HG02678 (cell line): ENCODE measurements around the gene DOCK3.
"Not testable (repeated sequence)": the region's sequence is repeated elsewhere in the genome, so short reads cannot be mapped to it uniquely, and the experiment has no call there.

ENCODE experiments used
- ATAC-seq: cut with Tn5 transposase; IDR thresholded peaks from one replicate; pipeline ENCODE4 v1.9.1; 2021; ENCODE audit warnings: mild to moderate bottlenecking, moderate library complexity; ENCODE audit not compliant: unreplicated experiment

DOCK3 gene

DNA sequence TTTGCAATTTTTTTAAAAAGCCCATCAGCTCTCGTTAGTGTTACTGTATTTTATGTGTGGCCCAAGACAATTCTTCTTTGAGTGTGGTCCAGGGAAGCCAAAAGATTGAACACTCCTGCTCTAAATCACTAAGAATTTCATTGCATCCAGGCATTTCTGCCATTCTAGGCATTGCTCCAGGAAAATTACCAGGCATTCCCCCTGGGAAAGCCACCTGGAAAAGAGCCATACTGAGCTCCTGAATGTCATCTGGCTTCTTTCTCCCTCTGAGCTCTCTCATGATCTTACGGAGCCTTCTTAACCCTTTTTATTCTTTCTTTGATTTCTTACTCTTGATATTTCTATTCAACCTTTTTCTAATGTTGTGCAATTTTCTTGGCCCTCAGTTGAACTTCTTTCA, 202.2 kb downstream of the DOCK3 start:
- ATAC-seq: no peak

DNA sequence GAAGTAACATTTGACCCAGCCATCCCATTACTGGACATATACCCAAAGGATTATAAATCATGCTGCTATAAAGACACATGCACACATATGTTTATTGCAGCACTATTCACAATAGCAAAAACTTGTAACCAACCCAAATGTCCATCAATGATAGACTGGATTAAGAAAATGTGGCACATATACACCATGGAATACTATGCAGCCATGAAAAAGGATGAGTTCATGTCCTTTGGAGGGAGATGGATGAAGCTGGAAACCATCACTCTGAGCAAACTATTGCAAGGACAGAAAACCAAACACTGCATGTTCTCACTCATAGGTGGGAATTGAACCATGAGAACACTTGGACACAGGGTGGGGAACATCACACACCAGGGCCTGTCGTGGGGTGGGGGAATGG, 208.0 kb downstream of the DOCK3 start:
- ATAC-seq: not testable (repeated sequence)

DNA sequence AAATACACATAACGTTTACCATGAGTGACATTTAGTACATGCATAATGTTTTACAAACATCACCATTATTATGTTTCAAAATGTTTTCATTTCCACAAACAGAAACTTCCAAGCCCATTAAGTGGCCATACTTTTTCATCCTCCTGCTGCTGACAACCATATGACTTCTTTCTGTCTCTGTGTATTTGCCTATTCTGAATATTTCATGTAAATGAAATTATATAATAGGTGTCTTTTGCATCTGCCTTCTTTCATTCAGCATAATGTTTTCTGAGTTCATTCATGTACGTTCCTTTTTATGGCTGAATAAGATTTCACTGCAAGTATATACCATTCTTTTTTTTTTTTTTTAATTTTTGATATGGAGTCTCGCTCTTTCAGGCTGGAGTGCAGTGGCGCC, 209.0 kb downstream of the DOCK3 start:
- no peak for ATAC-seq

DNA sequence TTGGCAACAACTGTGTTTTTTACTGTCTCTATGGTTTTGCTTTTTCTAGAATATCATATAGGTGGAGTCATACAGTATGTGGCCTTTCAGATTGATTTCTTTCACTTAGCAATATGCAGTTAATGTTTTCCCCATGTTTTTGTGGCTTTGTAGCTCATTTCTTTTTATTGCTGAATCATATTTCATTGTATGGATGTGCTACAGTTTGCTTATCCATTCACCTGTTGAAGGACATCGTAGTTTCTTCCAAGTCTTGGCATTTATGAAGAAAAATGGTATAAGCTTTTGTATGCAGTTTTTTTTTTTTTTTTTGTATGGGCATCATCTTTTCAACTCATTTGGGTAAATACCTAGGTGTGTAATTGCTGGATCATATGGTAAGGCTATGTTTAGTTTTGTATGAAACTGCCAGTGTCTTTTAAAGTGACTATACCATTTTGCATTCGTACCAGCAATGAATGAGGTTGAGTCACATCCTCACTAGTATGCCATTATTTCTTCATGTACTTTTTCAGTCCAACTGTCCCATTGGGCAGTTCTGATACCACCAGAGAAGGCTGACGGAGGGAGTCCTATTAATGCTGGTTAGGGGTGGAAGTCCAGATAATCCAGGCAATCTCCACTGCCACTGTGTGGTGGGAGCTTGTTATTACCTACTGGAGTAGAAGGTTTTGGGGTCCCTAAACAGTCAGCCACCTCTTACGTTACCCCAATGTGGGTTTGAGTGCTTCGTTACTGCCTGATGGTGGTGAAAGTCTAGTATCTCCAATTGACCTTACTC, 210.5 kb downstream of the DOCK3 start:
- ATAC-seq: no peak

DNA sequence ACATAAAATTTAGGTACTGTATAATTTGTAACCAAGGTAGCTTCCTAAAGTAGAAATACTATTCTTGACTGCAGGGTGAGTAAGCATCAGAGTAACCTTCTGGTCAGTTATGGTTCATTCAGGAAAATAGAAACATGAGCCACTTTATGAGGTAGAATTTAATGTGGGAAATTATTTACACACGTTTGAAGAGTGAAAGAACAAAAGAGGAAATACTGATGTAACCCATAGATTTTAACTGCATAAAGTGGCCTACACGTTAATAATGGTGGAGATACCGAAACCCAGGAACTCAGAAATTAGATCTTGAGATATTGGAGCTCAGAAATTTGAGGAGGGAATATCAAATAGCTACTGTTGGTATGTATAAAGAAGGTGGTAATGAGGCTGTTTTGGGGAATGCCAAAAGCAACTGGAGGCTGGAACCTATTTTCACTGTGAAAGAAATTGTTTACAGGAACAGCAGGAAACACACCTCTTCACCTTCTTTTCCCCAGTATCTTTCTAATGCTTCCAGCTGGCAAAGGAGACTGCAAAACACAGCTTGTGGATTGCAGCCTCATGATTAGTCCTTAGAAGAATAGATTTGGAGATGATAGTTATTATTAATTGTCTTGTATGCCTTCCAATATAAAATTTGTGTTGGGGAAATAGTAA, 216.1 kb downstream of the DOCK3 start:
- no peak for ATAC-seq

DNA sequence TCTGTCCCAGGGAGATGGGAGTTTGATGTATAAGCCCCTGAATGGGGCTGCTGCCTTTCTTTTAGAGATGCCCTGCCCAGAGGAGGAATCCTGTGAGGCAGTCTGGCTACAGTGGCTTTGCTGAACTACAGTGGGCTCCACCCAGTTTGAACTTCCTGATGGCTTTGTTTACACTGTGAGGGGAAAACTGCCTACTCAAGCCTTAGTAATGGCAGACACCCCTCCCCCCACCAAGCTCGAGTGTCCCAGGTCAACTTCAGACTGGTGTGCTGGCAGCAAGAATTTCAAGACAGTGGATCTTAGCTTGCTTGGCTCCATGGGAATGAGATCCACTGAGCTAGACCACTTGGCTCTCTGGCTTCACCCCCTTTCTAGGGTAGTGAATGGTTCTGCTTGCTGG, 226.4 kb downstream of the DOCK3 start:
- not testable (repeated sequence) for ATAC-seq

DNA sequence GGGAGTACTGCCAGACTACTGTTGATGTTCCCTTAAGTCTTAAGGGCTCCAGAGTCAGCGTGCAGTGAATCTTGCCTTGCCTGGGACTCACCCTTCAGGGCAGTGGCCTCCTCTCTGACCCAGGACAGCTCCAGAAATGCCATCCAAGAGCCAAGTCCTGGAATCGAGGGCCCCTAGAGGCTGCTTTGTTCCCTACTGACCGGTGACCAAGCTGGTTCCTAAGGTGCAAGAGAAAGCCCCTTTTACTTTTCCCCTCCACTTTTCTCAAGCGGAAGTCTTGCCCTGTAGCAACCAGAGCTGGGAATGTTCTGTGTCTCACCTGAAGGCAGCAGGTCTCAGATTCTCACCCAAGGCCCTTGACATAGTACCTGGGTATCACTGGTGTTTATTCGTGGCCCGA, 238.0 kb downstream of the DOCK3 start:
- ATAC-seq: no peak

DNA sequence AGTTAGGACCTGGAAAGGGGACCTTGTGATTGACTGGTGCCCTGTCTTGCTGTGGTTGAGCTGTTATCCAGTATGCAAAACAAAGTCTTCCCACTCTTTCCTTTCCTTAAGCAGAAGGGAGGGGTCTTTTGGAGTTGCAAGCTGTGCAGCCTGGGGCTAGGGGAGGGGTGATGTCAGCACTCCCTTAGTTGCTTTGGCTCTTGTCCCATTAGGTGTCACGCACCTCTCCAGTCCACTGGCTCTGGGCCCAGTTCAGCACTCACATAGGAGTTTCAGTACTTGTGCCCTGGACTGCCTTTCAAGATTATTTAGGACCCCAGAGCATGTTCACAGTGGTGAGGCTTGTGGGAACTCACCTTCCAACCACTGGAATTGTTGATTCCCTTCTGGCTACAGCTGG, 238.5 kb downstream of the DOCK3 start:
- ATAC-seq: no peak

DNA sequence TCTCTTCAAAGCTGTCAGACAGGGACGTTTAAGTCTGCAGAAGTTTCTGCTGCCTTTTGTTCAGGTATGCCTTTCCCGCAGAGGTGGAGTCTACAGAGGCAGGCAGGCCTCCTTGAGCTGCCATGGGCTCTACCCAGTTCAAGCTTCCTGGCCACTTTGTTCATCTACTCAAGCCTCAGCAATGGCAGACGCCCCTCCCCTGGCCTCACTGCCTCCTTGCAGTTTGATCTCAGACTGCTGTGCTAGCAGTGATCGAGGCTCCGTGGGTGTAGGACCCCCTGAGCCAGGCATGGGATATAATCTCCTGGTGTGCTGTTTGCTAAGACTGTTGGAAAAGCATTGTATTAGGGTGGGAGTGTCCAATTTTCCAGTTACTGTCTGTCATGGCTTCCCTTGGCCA, 247.3 kb downstream of the DOCK3 start:
- ATAC-seq: not testable (repeated sequence)

DNA sequence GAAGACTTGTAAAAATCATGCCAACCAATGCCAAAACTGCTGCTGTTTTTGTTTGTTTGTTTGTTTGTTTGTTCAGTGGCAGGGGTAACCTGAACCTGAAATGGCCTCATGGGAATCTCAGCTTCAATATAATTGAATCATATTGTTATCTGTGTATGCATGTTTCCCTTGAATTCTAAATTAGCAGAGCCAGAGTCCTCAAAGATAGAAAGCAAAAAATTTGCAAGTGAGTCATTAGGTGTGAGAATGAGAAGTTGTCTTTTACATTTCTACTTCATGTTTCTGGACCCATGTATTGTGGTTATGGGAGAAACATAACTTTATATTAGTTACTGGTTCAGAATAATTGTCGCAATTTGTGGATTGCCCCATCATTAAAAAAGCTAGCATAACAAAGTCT, 249.2 kb downstream of the DOCK3 start:
- no peak for ATAC-seq

DNA sequence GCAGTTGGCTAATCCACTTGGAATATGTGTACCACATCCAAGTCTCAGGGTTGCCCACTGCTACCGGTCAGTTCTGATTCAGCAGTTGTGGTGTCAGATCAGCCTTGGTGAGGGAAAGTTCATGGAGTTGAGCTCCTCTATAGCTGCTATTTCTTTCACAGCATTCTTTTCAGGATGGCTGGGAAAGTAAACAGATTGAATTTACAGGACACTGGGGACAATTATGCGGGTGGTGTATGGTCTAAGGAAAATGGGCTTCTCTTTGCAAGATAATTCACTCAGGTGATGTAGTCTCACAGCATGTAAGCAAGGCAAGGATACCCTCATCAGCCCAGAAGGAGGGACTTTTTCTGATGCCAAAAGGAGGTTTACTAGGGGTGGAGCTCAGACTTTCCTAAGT, 249.9 kb downstream of the DOCK3 start:
- no peak for ATAC-seq

DNA sequence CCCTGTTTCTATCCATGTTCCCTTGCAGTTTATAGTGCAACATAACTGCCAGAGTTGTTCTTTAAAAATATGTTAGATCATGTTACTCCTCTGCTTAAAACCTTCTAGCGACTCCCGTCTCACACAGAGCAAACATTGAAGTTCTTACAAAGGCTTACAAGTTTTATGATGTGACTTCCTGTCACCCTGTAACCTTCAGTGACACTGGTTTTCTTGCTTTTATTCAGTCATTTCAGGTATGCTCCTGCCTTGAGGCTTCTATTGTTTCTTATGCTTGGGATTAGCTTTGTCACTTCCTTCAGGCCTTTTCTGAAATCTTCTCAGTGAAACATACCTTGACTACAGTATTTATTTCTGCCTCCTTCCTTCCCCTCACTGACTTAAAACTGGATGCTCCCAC, 252.1 kb downstream of the DOCK3 start:
- no peak for ATAC-seq

DNA sequence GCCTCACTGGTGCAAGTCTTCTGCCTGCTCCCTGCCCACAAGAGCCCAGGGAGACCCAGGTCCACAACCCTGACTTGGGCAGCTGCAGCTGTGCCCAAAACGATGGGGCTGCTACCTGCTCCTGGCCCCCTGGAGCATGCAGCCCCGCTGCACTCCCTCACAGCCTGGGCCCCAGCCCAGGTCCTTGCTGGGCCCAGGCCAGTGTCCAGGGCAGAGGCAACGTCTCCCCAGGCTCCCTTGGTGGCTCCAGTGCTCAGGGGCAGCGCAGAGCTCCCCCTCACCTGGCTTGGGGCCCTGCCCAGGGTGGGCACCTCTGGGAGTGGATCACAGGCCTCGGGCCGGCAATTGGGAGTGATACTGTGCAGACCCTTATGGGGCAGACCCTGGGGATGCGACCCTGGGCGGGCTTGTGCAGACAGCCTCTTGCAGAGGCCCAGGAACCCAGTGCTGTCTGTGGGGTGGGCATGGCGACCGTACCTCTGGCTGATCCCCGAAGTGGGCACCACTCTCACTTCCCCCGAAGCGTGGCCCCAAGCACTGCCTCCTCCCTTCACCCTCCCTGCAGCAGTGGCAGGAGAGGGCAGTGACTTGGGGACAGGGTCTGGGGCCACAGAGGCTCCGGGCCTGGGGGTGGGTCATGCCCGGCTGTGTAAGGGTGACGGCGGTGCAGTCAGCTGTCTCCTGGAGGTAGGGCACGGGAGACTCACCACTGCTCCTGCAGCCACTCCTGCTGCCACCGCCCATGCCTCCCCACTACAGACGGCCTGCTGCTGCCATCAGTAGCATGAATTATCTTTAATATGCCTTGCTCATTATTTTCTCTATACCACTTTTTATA, 255.9 kb downstream of the DOCK3 start:
- ATAC-seq: no peak

DNA sequence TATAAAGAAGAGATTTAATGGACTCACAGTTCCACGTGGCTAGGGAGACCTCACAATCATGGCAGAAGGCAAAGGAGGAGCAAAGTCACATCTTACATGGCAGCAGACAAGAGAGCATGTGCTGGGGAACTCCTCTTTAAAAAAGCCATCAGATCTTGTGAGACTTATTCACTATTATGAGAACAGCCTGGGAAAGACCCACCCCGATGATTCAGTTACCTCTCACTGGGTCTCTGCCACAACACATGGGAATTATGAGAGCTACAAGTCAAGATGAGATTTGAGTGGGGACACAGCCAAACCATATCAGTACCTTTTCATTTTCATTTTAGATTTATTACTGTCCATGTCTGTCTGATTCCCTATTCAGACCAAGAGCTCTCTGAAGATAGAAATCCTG, 258.2 kb downstream of the DOCK3 start:
- not testable (repeated sequence) for ATAC-seq

DNA sequence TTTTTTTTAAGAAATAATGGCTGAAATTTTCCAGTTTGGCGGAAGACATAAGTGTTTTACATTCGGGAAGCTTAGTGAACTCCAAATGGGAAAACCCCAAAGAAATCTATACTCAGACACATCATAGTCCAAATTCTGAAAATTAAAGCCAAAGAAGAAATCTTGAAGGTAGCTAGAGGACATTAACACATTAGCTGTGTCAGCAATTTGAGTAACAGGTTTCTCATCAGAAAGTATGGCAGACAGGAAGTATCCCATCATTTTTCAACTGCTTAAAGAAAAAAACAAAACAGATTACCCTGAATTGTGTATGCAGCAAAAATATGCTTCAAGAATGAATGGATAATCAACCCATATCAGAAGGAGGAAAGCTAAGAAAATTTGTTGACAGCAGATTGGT, 261.7 kb downstream of the DOCK3 start:
- ATAC-seq: no peak

DNA sequence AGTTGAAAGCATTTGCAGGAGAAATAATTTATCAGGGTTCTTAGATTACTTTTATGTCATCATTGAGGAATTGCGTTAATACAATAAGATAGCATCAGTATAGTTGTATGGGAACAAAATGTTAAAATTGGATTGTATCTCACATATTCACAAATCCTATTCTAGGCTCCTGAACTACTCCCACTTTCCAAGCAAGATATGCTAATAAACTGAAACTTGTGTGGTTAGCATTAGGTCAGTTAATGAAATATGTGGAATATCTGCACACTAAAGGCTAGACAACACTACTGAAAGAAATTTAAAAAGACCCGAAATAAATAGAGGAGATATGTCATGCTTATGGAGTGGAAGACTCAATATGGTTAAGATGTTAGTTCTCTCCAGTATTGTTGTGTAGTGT, 272.7 kb downstream of the DOCK3 start:
- ATAC-seq: no peak

DNA sequence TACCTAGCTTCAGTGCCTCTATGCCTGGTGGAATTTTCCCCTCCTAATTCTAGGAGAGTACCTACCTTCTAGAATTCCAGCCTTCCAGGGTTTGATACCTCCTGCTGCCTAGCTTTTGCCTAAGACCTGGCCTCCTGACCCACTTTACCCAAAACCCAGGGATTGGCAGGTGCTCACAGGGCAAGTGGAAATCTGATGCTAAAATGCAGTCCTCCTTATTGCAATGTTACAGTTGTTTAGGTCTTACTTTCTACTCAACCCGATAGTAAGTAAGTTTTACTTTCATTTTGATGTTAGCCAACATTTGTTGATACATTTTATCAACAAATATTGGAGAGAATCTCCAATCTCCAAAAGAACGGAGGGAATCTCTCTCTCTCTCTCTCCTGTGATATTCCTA, 275.9 kb downstream of the DOCK3 start:
- no peak for ATAC-seq

DNA sequence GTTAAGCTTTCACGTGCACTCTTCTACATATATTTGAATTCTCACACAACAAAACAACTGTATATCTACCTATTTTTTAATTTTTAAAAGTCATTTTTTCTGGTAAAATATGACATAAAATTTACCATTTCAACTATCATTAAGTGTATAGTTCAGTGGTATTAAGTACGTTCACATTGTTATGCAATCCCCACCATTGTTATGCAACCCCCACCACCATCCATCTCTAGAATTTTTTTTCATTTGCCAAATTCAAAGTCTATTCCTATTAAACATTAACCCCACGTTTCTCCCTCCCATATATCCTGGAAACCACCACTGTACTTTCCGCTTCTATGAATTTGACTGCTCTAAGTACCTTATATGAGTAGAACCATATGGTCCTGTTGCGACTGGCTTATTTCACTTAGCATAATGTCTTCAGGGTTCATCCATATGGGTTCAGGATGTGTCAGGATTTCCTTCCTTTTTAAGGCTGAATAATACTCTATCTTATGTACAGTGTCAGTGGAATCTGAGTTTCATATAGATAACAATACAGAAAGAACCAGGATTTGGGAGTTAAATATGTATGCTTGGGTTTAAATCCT, 279.2 kb downstream of the DOCK3 start:
- no peak for ATAC-seq

DNA sequence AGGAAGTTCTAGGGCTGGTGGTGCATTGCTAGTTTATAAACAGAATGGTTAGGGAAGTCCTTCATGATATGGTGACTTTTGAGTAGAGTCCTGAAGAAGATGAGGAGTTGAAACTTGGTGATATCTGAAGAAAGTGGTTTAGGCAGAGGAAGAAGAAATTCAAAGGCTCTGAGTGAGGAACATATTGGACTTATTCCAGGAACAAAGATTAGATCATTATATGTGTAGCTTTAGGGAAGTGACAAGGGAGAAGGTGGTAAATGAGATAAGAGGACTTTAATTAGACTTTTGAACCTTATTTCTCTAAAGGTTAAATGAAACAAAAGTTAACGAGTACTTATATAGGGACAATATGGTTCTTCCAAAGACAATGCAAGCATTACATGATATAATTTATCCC, 286.7 kb downstream of the DOCK3 start:
- no peak for ATAC-seq

DNA sequence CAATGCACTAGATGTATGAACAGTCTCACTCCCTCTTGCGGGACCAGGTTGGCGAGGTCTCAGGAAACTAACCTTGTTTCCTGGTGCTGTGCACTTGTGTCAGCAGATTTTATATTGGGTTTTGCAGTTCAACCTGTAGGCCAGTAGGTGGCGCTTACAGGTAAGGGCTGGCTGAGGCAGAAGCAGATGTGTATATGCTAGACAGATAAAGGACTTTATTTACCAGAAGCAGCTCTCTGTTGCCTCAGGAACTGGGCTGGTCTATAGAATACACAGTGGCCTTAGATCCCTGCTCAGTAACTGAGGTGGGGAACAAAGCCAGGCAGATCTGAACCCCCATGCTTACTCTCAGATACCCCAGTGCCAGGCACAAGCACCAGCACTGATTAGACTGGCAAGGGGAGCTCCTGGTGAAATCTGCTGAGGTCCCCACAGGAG, 296.8 kb downstream of the DOCK3 start:
- peak; percentile 66 for ATAC-seq

DNA sequence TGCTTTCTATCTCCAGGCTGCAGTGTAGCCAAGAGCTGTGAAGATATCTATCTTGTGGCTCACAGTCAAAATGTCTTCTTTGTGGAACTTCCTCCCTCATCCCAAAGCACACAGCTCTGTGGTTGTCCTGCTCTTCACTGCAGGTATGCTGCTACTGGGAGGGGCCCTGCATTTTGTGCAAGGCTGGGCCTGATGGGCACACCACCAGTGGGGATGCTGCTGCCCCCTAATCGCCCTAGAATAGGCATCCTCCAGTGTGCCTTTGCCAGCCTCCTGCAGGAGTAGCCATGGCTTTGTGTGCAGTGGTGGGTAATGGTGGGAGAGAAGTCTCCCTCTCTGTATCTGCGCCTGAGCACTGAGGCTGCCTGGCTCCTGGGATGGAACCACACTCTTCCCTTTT, 297.3 kb downstream of the DOCK3 start:
- no peak for ATAC-seq
